Suprapubic skin (tissue), 3 donors: Measurements from ENCODE around the gene GADL1.

Source experiments
- POLR2A ChIP-seq, 2 donors: fragments of 450-650 bp; IDR thresholded peaks; one replicate each; pipeline ENCODE4 v1.6.1; 2017; ENCODE audit warnings: antibody characterized with exemption in 2 of 2, mild to moderate bottlenecking in 2 of 2, moderate library complexity in 2 of 2
- TF ChIP-seq, protein P1 (sequence below), 2 donors: fragments of 200-600 bp in 1 of 2; fragments of 450-650 bp in 1 of 2; sonication (generic) in 1 of 2; IDR thresholded peaks; one replicate each; pipeline ENCODE4 v1.5.1; 2016 to 2019; ENCODE audit warnings: antibody characterized with exemption in 2 of 2, mild to moderate bottlenecking in 1 of 2, moderate library complexity in 1 of 2

- TF ChIP-seq POLR2A (IDR thresholded peaks at IDR 0.05), result no peak
- TF ChIP-seq, protein P1, sequence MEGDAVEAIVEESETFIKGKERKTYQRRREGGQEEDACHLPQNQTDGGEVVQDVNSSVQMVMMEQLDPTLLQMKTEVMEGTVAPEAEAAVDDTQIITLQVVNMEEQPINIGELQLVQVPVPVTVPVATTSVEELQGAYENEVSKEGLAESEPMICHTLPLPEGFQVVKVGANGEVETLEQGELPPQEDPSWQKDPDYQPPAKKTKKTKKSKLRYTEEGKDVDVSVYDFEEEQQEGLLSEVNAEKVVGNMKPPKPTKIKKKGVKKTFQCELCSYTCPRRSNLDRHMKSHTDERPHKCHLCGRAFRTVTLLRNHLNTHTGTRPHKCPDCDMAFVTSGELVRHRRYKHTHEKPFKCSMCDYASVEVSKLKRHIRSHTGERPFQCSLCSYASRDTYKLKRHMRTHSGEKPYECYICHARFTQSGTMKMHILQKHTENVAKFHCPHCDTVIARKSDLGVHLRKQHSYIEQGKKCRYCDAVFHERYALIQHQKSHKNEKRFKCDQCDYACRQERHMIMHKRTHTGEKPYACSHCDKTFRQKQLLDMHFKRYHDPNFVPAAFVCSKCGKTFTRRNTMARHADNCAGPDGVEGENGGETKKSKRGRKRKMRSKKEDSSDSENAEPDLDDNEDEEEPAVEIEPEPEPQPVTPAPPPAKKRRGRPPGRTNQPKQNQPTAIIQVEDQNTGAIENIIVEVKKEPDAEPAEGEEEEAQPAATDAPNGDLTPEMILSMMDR (IDR thresholded peaks at IDR 0.05), result no peak
Observed at GRCh38 chr3:30848087-30848779, 46.2 kb downstream of the GADL1 start.
